Measurements from ENCODE around the gene PRDM15. TPM values are rescaled to one million over a fixed set of nuclear protein-coding genes. Genes with fewer than 3 reads are reported as not detected.

PRDM15 gene
- polyA plus RNA-seq, 1 donor = 3.8 TPM

DNA sequence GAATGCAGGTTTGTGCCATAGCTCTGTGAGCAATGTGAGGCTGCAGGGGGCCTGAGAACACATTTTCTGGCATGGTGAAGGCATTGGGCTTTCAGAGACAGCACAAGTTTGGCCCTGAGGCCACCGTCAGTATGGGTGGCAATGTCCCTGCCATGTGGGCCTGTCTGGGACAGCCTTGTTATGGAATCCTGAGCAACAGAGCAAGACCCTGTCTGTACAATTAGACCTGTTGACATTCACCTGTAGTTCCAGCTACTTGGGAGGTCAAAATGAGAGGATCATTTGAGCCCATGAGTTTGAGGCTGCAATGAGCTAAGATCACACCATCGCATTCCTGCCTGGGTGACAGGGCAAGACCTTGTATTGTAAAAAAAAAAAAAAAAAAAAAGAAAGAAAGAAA, 35.6 kb downstream of the PRDM15 start:
- no peak for DNase-seq (ENCODE audit: low read depth)

DNA sequence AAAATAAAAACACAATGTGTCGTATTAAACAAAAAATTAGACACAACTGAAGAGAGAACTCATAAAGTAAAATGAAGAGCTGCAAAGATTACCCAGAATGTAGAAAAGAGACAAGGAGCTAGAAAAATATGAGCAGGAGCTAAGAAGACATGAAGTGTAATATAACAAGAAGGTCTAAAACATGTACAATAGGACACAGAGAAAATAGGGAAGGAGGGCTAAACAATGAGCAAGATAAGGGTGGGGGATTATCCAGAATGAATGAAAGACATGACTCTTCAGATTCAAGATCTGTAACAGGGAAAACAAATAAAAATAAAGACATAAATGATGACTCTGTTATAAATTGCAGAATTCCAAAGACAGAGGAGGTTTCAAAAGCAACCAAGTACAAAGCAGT, 38.3 kb downstream of the PRDM15 start:
- DNase-seq (ENCODE audit: low read depth) = no peak

DNA sequence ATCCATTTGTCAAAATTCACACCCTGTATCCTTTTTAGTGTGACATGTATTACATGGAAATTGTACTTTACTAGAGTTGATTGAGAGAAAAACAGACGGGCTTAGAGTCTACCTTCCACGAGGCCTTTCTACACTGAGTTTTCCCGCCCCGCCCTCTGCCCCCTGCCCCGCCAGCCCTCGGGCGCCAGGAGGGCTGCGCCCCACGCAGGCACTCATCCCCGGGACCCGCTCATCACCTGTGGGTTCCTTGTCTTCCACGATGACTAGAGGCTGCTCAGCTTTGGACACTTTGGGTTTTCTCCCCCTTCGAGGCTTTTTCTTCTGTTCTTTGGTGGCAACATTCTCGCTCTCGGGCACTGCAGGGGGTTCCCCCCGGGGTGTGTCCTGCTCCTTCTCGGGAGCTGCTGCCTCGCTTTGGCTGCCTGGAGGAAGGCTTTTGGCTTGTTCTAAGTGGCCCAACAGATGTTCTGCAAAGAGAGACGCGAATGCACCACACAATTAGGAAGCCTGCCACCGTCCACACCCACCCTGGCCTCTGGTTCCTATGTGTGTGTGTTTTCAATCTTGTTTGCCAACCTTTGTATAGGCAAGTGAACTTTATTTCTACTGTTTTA, 39.6 kb downstream of the PRDM15 start:
- no peak for DNase-seq (ENCODE audit: low read depth)

DNA sequence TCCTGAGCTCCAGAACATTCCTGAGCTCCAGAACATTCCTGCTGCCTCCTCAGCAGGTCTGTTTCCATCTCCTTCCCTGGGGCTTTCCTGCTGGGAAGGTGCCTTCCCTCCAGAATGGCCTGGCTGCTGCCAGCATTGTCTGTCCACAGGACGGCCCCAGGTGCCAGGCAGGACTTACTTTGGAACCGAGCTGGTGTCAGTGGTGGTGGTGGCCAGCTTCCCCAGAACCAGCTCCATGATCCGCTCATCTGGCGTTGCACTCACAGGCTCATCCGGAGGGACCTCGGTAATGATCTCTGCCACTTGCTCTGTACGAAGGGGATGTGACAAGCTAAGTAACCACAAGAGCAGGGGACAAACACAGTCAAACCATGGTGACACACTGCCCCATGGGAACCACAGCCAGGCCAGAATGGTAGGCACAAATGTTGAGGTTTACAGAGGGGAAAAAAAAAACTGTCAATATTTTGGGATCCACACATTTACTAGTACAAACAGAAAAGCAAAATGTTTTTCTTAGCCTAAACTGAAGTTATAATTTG, 41.3 kb downstream of the PRDM15 start:
- no peak for DNase-seq (ENCODE audit: low read depth)

DNA sequence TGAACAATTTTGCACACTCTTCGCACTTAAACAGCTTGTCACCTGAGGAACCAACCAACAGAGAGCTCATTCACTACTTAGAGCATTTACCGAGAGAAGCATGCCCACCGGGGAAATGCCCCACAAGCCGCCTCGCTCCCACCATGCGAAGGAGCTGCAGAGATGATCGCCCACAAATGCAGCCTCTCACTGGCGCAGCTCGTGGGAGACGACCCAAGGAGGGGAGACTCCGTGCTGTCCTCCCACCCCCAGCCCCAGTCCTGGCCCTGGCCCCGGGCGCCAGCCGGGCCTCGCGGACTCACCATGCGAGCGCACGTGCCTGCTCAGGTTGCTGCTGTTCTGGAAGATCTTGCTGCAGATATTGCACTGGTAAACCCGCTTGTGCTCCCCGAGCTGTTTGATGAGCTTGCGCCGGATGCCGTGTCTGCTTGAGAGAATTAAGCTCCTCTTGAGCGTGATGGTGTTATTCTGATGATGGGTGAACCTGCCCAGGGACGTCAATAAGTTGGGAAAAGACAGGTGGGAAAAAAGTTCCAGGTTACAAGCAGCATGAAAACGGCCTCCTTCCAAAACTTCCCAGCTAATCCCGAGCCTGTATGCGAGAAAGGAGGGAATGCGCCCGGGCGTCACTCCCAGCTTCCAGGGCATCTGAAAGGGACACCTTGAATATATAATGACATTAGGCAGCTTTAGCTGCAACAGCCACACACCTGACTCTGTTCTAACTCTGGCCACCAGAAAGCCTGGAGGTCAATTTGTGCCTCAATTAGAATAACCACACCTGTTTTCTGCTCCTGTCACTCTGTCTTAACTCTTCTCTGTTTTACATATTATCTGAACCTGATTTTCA, 42.8 kb downstream of the PRDM15 start:
- no peak for DNase-seq (ENCODE audit: low read depth)

DNA sequence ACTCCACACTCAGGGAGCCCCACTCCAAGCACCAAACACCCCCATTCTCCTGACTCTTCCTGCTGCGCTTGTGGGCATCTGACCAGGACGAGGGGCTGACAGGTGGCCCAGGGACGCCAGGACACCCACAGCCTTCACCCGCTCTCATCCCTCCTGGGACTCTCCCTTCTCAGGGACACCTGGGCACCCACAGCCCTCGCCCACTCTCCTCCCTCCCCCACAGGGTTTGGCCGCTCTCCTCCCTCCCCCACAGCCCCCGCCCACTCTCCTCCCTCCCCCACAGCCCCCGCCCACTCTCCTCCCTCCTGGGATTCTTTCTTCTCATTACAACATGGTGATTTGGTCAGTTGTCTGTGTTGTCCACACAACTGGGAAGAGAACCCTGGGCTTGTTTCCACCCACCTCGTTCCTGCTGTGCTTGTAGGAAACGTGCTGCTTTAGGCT, 43.4 kb downstream of the PRDM15 start:
- no peak for DNase-seq (ENCODE audit: low read depth)

DNA sequence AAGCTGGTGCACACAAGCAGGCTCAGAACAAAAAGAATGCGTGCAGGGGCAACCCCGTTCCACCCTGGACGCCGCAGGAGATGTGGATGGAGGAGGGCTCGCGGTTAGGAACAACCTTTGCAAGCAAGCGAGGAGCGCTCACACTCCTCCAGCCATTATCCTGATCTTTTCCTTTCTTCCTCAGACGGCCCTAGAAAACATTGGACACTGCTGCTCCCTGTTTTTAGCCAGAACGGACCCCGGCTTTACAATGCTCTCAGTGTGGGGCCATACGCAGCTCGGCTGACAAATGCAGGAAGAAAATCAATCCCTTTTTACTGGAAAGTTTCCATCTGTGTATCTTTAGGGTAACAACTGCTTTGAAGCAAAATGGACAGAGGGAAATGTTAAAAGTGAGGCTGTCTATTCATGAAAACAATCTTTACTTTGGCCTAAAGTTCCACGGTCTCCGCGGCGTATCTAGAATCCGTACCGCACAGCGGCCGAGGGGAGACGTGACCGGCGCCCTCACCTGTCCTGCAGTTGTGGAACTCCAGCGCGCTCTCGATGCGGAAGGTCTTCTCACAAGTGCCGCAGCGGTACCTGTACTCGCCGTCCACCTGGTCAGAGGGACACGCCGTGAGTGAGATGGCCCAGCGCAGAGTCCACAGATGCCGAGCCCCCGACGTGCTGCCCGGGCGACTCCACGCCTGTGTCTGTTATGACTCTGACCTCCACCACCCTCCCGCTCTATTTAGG, 44.0 kb downstream of the PRDM15 start:
- DNase-seq (ENCODE audit: low read depth) = no peak

DNA sequence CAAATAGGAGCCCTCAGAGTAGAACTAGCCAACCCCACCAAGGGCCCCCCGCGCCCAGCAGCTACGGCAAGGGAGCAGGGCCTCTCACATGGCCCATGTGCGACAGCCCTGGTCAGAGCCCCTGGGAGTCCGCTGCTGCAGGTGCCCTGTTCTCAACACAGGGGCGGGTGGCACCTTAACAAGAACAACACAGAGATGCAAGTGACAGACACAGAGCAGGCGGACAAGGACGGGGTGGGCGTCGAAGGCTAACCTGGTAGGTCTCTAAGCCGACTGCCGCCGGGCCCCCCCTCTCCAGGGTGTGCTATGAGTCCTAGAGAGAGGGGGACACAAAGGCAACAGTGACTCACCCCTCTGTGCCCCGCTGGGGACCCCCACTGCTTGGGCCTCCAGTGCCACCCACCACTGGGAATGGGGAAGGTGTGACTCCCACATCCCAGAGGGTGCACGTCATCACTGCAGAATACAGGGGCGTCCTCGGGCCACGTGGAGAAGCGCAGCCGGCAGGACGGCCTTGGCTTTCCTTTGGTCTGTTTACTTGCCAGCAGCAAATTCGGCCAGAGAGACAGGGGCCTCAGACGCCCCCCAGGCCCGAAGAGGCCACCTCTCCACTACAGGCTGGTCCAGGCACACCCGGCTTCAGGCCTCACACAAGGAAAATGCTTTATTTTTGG, 44.8 kb downstream of the PRDM15 start:
- DNase-seq (ENCODE audit: low read depth) = no peak

DNA sequence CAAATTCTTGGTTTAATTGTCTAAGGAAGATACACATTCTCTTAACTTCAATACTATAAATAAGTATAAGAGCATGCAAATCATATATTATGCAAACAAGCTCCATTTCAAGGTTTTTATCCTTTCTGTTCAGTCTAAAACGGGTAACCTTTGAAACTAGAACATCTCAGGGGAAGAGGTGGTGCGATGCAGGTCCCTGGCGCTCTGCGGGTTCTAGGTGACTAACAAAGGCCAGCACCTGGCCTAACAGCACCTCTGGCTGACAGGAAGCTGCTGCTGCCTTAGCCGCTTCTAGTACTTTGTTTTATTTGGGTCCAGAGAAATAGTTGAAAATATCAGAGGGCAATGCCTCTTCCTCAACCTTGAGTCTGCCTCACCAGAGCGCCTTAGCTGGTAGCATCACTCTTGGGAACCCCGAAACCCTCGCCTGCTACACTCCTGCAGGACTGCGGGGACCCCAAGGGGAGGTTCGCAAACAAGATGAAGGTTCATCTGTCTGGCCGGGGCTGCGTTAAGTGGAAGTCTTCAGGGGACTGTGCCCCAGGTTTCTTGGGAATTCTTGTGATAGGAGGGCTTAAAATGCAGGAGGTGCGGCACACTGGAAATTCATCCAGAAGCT, 45.5 kb downstream of the PRDM15 start:
- no peak for DNase-seq (ENCODE audit: low read depth)

DNA sequence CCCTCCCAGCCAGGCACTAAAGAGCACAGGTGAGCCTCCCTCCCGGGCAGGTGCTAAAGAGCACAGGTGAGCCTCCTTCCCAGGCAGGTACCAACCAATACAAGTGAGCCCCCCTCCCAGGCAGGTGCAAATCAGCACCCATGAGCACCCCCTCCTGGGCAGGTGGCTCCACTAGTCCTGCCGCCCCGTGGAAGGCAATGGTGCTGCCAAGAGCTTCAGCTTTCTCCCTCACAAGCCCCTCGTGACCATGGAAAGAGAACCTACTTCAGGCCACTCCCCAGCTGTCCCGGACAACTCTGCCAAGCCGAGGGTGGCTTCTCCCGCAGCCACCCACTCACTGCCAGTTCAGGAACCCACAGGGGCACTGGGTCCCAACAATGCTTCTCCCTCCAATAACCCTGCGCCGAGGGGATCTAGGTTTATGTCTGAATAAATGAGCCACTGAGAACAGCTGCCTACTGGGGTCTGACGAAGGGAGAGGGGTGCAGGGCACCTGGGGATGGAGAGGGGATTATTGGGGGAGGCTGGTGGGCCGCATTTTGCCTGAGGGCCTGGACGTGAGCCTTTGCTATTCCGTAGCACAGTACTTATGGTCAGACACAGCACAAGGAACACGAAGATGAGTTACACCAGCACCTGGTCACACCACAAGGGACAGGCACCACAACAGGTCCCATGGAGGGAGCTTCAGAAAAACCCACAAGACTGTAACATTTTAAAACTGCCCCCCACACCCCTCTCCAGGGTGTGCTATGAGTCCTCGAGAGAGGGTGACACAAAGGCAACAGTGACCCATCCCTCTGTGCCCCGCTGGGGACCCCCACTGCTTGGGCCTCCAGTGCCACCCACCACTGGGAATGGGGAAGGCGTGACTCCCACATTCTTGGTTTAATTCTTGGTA, 46.3 kb downstream of the PRDM15 start:
- no peak for DNase-seq (ENCODE audit: low read depth)

DNA sequence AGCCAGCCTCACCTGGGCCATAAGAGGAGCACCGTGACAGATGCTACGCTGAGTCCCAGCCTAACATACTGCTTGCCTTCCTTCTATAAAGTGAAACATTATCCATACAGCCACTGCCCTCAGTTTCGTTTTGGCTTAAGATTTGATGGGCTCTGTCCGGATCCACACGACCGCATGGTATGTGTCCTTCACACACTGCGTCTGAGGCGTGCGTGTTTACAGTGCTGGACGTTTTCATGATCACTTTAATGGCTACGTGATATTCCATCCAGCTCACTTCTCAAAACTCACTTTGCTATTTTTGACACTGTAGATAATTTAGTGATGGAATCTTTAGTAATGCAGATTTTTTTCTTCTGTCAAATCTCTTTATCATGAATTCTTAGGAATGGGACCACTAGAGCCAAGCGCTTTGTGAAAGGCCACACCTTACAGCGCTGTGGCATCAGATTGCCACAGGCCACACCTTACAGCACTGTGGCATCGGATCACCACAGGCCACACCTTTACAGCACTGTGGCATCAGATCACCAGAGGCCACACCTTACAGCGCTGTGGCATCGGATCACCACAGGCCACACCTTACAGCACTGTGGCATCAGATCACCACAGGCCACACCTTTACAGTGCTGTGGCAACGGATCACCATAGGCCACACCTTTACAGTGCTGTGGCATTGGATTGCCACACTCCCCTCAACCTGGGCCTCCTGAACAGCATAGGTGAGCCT, 47.1 kb downstream of the PRDM15 start:
- DNase-seq (ENCODE audit: low read depth) = no peak

DNA sequence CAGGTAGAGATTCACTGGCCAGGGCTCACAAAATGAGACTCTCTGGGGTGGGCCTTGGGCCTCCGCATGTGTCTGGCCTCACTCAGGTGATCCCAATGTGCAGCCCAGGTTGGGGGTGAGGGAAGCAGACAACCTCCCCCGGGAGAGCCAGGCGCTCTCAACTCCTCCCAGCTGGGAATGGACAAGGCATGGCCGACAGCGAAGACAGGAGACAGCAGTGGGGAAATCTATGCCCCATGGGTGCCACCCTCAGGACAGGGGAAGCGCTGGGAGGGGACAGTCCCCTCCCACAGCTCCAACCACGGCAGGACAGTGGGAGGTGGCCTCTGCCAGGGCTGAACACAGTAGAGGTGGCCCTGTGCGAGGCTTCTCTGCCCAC, 47.7 kb downstream of the PRDM15 start:
- DNase-seq (ENCODE audit: low read depth) = no peak

DNA sequence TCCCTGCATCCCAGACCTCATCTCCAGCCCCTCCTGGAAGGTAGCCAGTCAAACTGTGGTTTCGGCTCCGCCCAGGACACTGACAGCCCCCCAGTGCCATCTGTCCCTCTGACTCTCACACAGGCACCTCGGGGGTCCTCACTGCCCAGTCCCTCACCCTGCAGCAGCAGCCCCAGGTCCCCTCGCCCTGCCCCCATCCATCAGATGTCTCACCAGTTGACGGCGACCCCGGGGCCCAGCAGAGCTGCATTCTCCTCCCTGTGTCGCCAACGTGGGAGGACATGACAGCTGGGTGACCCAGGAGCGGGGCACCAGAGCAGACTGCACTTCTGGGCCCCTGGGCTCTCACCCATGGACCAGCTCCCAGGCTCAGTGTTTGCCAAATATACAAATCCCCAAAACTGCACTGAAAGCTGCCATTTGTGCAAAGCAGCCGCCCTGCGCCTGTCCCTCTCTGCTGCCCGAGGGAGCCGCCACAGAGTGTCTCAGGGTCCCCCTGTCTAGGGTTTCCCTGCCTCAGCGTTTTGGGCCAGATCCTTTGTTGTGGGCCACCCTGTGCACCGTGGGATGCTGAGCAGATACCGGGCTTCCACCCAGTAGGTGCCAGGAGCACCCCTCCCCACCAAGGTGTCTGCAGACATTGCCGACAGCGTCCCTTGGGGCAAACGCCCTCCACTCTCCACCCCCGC, 48.2 kb downstream of the PRDM15 start:
- no peak for DNase-seq (ENCODE audit: low read depth)

DNA sequence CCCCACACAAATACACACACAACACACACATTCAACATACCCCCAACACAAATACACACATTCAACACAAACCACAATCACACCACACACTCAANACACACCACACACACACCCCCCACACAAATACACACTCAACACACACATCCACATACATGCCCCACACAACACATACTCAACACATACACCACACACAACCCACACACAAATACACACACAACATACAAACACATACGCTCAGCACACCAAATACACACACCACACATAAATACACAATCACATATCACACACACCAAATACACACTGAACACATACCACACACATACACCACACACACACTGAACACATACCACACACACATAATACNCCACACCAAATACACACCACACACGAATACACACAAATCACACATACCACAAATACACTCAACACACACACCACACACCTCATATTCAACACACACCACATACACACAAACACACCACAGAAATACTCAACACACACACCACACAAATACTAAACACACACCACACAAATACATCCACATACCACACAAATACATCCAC, 48.9 kb downstream of the PRDM15 start:
- no peak for DNase-seq (ENCODE audit: low read depth)

DNA sequence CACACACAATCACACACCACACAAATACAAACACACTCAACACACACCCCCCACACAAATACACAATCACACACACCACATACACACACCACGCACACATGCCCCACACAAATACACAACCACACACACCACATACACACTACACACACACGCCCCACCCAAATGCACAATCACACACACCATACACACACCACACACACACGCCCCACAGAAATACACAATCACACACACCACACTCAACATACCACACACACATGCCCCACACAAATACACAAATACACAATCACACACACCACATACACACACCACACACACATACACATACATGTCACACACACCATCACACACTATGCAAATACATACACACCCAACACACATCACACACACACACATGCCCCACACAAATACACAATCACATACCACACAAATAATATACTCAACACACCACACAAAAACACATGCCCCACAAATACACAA, 50.2 kb downstream of the PRDM15 start:
- no peak for DNase-seq (ENCODE audit: low read depth)

DNA sequence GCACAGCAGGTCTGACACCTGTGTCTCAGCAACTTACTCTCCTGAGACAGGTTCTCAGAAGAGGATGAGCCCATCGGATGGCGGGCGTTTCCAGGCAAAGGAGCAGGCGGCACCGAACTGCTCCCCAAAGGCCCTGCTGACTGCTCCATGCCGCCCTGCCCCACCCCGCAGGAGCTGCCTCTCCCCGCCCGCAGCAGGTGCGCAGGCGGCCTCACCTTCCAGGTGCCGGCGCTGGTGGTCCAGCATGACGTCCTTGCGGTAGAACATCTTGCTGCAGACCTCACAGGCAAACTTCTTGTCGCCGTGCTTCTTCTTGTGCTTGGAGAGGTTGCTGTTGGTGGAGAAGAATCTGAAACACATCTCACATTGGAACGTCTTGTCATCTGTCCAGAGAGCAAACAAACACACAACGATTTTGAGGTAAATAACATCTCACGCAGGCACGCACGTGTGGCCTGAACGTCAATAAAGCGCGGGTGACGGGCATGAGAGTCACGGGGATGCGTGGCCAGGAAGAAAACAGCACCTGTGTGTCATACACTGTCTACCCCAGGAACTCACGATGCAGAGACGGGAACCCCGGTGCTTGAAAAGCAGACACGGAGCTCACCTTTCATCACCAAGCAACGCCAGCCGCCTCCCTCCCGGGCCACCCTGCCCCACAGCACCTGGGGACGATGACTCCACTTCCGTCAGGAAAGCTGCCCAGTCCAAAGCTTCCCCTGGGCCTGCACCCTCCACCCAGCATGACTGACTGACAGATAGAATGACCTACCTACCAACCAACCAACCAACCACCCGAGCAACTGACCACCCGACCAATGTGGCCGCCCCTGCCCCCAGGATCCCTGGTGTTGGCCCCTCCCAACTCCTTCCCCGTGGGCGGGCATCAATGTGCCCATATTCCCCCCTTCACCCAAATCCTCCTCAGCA, 50.9 kb downstream of the PRDM15 start:
- DNase-seq (ENCODE audit: low read depth) = no peak

DNA sequence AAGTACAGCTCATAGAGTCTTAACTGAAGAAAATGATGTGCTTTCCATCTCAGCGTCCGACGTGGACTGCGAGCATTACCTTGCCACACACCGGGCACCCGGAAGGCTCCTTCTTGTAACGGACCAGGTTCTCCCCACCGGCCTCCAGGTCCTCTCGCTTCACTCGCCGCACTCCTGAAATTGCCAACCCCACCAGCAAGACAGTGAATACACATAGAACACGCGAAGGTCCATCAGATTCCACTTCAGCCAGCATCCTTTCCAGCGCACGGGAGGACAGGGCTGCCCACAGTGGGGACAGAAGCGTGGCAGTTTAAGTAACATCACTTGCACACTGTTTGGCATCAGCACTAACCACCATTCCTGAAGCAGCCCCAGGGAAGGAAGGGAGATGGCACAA, 53.3 kb downstream of the PRDM15 start:
- DNase-seq (ENCODE audit: low read depth) = no peak
